SJSA1 (cell line): Measurements from ENCODE around the gene CCL25. TPM values are rescaled to one million over a fixed set of nuclear protein-coding genes. Genes with fewer than 3 reads are reported as not detected.
"Not testable (repeated sequence)": the region's sequence is repeated elsewhere in the genome, so short reads cannot be mapped to it uniquely, and the experiment has no call there.

Experiments
- DNase-seq, 2 experiments: peaks; one replicate each; pipeline ENCODE4 v3.0.0-alpha.2; 2015 to 2020; ENCODE audit warnings: low spot score in 2 of 2, low read depth in 1 of 2
- H3K27ac ChIP-seq: fragments of 250-450 bp; sonication (Bioruptor Pico); 2 replicates; pipeline ENCODE4 v1.5.1; 2020; ENCODE audit warnings: mild to moderate bottlenecking, moderate library complexity
- H3K27me3 ChIP-seq: fragments of 250-450 bp; sonication (Bioruptor Pico); replicated peaks from 2 replicates; pipeline ENCODE4 v1.5.1; 2020; ENCODE audit warnings: mild to moderate bottlenecking, moderate library complexity
- H3K36me3 ChIP-seq: fragments of 250-450 bp; sonication (Bioruptor Pico); 2 replicates; pipeline ENCODE4 v1.5.1; 2020; ENCODE audit warnings: mild to moderate bottlenecking
- H3K4me1 ChIP-seq: fragments of 250-450 bp; sonication (Bioruptor Pico); replicated peaks from 2 replicates; pipeline ENCODE4 v1.6.1; 2021; ENCODE audit warnings: mild to moderate bottlenecking
- H3K4me3 ChIP-seq: fragments of 250-450 bp; sonication (Bioruptor Pico); 2 replicates; pipeline ENCODE4 v1.5.1; 2020; ENCODE audit warnings: mild to moderate bottlenecking
- H3K9me3 ChIP-seq: fragments of 250-450 bp; sonication (Bioruptor Pico); replicated peaks from 2 replicates; pipeline ENCODE4 v1.5.1; 2020; ENCODE audit warnings: mild to moderate bottlenecking
- total RNA-seq: library from RNA; depleted of rRNA; stranded (reverse); fragments of >200 nt; shearing (Covaris generic); gene quantifications from 2 replicates; pipeline ENCODE4 v1.2.3, GENCODE V29; 2014; rRNA removed

The CCL25 gene
- total RNA-seq, 1 experiment from 2014 or later = not detected

DNA sequence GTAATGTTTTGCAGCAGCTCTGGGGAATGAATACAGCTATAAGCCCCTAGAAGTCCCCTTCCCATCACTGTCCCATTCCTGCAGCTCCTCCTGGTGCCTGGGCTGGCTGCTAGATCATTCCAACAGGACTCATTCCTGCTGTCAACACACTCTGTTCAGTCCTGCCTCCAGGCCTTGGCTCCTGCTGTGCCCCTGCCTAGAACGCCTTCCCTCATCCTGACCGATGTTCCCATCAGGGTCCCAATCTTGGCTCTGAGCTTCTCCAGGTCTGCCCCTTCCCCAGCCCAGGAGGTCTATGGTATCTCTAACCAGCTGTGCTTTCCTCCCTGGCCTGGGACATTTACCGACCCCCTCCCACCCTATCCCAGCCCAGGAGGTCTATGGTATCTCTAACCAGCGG lies 48.8 kb downstream of the CCL25 start:
- Histone ChIP-seq H3K27me3 (no peaks in the 10 kb centered on the region), H3K4me1 (no peaks in the 10 kb centered on the region), H3K4me3 (no peak overlapping the region), H3K27ac (no peak overlapping the region), H3K36me3 (no peaks in the 10 kb centered on the region), H3K9me3 (peaks cover 5% of the 10 kb centered on the region)
- no peak for DNase-seq

DNA sequence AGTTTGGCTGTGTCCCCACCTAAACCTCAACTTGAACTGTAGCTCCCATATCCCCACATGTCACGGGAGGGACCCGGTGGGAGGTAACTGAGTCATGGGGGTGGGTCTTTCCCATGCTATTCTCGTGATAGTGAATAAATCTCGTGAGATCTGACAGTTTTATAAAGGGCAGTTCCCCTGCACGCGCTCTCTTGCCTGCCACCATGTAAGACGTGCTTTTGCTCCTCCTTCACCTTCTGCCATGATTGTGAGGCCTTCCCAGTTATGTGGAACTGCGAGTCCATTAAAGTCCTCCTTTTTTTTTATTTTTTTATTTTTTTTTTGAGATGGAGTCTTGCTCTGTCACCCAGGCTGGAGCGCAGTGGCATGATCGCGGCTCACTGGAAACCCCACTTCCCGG lies 49.4 kb downstream of the CCL25 start:
- not testable (repeated sequence) for H3K4me1 ChIP-seq, H3K4me3 ChIP-seq, H3K36me3 ChIP-seq, H3K9me3 ChIP-seq, H3K27me3 ChIP-seq, H3K27ac ChIP-seq, DNase-seq

DNA sequence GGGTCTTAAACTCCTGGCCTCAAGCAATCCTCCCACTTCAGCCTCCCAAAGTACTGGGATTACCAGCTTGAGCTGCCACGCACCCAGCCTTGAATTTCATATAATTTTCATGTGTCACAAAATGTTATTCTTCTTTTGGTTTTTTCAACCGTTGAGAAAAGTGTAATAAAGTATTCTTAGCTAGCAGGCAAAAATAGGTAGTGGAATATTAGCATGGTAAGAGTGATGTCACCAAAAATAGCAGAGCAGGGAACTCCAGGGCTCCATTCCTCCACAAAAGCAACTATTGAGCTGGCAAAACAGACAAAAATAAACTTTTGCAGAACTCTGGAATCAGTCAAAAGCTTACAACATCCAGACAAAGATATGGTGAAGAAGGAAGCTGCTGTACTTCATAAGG lies 52.9 kb downstream of the CCL25 start:
- H3K36me3 ChIP-seq = no peaks in the 10 kb centered on the region
- H3K4me1 ChIP-seq = no peaks in the 10 kb centered on the region
- no peak for DNase-seq
- H3K9me3 ChIP-seq = no peaks in the 10 kb centered on the region
- H3K27me3 ChIP-seq = no peaks in the 10 kb centered on the region
- no peak overlapping the region for H3K4me3 ChIP-seq
- no peak overlapping the region for H3K27ac ChIP-seq

DNA sequence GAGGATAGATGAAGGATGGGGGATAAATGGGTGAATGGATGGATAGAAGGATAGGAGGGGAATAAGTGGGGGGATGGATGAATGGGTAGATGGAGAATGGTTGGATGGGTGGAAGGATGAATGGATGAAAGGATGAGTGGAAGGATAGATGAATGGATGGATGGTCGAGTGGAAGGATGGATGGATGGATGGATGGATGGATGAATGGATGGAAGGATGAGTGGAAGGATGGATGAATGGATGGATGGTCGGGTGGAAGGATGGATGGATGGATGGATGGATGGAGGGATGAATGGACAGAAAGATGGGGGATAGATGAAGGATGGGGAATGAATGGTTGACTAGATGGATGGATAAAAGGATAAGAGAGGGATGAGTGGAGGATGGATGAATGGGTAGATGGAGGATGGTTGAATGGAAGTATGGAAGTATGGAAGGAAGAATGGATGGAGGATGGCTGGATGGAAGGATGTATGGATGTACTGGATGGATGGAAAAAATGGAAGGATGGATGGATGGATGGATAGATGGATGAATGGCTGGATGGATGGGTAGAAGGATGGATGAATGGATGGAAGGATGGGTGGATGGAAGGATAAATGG lies 54.8 kb downstream of the CCL25 start:
- Histone ChIP-seq H3K4me3 (no peak overlapping the region), H3K27ac (no peak overlapping the region), H3K27me3 (no peaks in the 10 kb centered on the region), H3K4me1 (no peaks in the 10 kb centered on the region), H3K36me3 (no peaks in the 10 kb centered on the region), H3K9me3 (no peaks in the 10 kb centered on the region)
- no peak for DNase-seq

DNA sequence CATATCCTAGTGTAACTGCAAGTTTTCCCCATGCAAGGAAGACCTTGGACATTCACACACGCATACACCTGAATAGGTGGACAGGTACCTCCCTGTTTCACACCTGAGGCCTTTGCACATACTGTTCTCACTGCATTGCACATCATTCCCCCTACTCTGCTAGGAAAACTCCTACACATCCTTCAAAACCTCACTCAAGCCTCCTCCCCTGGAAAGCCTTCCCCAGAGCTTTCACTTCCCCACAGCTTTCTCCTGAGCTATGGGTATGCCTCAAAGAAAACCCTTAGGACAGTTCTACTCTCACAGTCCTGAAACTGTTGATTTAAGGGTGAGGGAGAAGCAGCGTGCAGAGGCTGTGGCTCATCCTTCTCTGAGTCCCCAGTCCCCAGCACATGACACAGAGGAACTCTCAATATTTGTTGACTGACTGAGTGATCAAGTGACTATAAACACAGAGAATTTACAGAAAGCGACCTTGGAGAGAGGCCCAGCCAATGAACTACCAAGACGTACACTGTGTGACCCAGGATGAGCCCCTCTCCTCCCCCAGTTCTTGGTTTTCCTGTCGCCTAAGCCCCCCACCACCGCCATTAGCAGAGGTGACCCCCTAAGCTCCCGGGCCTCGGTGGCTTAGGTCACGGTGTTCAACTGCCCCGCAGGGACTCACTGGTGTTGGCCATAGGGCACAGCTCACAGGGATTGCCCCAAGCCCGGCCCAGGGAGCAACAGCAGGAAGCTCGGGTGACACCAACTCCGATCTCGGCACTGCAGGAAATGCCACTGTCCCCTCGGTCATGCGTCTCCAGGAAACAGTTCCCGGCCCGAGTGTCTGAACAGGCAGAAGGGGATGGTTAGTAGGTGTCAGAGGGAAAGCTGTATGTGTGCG lies 56.2 kb downstream of the CCL25 start:
- no peaks in the 10 kb centered on the region for H3K9me3 ChIP-seq
- no peak for DNase-seq

DNA sequence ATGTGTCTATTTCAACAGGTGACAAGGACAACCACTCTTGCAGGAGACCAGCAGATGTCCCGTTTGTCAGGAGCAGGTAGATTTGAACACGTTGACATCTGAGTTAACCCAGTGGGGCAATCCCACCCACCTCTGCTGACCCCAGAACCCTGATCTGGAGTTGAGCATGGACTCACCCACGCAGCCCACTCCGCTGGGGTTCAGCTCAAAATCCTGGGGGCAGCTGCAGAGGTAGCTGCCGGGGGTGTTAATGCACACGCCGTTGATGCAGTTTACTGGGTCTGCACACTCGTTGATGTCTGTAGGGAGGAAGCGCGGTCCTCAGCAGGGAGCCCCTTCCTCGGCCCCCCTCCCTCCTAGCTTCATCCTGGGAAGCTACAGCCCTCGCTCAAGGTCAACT lies 56.9 kb downstream of the CCL25 start:
- Histone ChIP-seq H3K4me1 (no peaks in the 10 kb centered on the region), H3K4me3 (no peak overlapping the region), H3K36me3 (no peaks in the 10 kb centered on the region), H3K27ac (no peak overlapping the region), H3K27me3 (no peaks in the 10 kb centered on the region), H3K9me3 (no peaks in the 10 kb centered on the region)
- DNase-seq = no peak

More for the DNA sequence above, 56.2 kb downstream of the CCL25 start:
- Histone ChIP-seq H3K4me3 (no peak overlapping the region), H3K27me3 (no peaks in the 10 kb centered on the region), H3K36me3 (no peaks in the 10 kb centered on the region), H3K4me1 (no peaks in the 10 kb centered on the region), H3K27ac (no peak overlapping the region)

DNA sequence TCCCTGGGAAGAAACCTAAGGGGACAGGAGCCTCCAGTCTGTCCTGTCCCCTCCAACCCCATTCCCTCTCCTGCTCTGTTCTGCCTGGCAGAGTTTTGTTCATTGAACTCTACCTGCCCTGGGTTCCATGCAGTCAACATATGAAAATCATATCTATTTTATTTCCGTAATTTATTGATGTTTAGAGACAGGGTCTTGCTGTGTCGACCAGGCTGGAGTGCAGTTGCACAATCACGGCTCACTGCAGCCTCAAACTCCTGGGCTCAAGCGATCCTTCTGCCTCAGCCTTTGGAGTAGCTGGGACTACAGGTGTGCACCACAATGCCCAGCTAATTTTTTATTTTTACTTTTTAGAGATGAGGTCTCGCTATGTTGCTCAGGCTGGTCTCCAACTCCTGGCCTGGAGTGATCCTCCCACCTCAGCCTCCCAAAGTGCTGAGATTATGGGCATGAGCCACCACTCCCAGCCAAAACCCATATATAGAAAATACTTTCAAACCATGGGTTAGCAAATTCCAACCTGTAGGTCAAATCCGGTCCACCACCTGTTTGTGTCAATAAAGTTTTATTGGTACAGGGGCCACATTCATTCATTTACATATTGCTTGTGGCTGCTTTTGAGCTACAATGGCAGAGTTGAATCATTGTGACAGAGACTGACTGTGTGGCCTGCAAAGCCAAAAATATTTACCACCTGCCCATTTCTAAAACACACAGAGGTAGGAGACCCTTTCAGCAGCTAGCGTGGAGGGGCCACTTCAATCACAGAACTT lies 57.5 kb downstream of the CCL25 start:
- no peak overlapping the region for H3K4me3 ChIP-seq
- no peak for DNase-seq
- H3K27me3 ChIP-seq = no peaks in the 10 kb centered on the region
- H3K36me3 ChIP-seq = no peaks in the 10 kb centered on the region
- H3K27ac ChIP-seq = no peak overlapping the region
- no peaks in the 10 kb centered on the region for H3K4me1 ChIP-seq
- H3K9me3 ChIP-seq = no peaks in the 10 kb centered on the region

DNA sequence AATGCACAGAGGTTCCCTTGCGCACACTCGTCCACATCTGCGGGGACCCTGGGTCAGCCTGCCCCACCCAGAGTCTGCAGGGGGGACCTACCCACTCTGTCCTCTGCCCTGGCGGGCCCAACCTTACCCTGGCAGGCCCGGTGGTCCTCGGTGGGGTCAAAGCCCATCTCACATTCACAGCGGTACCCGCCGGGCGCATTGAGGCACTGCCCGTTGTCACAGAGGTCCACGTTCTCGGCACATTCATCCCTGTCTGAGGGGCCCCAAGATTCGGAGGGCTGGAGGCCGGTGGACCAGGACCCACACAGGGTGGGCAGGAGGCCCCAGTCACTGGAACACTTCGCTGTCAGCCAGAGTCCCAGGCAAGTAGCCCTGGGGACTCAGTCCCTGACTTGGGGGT lies 58.4 kb downstream of the CCL25 start:
- no peak overlapping the region for H3K4me3 ChIP-seq
- peaks cover 4% of the 10 kb centered on the region for H3K27me3 ChIP-seq
- H3K27ac ChIP-seq = no peak overlapping the region
- H3K9me3 ChIP-seq = no peaks in the 10 kb centered on the region
- no peaks in the 10 kb centered on the region for H3K36me3 ChIP-seq
- no peaks in the 10 kb centered on the region for H3K4me1 ChIP-seq
- no peak for DNase-seq

DNA sequence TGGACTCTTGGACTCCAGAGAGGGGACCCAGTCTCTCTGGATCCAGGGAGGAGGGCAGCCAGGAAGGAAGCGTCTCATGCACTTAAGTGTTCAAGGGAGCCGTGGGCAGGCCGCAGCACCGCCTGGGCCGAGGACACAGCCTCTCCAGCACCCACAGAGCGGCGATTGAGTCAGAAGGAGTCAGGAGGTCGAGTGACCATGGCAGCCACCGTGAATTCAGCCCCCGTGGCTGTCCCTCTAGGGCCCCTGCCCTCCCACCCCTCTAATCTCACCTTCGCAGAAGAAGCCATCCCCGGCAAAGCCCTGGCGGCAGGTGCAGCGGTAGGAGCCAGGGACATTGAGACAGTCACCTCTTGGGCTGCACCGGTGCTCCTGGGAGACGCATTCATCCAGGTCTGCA lies 58.8 kb downstream of the CCL25 start:
- DNase-seq = no peak
- Histone ChIP-seq H3K36me3 (no peaks in the 10 kb centered on the region), H3K27me3 (peaks cover 6% of the 10 kb centered on the region), H3K4me1 (no peaks in the 10 kb centered on the region), H3K4me3 (no peak overlapping the region), H3K9me3 (no peaks in the 10 kb centered on the region), H3K27ac (no peak overlapping the region)

Other genes with a start within 250 kb of the CCL25 start
- 15.6 and 16.3 TPM in 2 replicates for gene EVI5L, start 222.5 kb upstream of the CCL25 start, total RNA-seq
- gene PRR36, start 178.4 kb upstream of the CCL25 start, total RNA-seq = not detected in 2 replicates
- gene LRRC8E, start 164.2 kb upstream of the CCL25 start, total RNA-seq = 1.9 and 2.1 TPM in 2 replicates
- gene MAP2K7, start 148.9 kb upstream of the CCL25 start, total RNA-seq = 3.2 and 9.7 TPM in 2 replicates
- gene TGFBR3L, start 137.9 kb upstream of the CCL25 start, total RNA-seq = not detected in 2 replicates
- gene SNAPC2, start 132.4 kb upstream of the CCL25 start, total RNA-seq = 26.6 and 27.8 TPM in 2 replicates
- not detected in 2 replicates for gene CTXN1, start 126.6 kb upstream of the CCL25 start, total RNA-seq
- 49.6 and 65.3 TPM in 2 replicates for gene TIMM44, start 109.1 kb upstream of the CCL25 start, total RNA-seq
- 39.5 and 74.6 TPM in 2 replicates for gene ELAVL1, start 47.1 kb upstream of the CCL25 start, total RNA-seq
- not detected in 2 replicates for gene FBN3, start 96.8 kb downstream of the CCL25 start, total RNA-seq
- gene CERS4, start 156.6 kb downstream of the CCL25 start, total RNA-seq = not detected in 2 replicates